ENCODE results near the gene VASH2. TPM values are rescaled to one million over a fixed set of nuclear protein-coding genes. Genes with fewer than 3 reads are reported as not detected.
A peak's percentile ranks its signal among the peaks of the same experiment; 100 is the strongest.

Gene VASH2
- total and polyA plus RNA-seq, 2 donors (not counting 1 experiment from before 2014, with no cell fraction given) = 0.17 to 0.22 TPM

- H3K4me3 ChIP-seq (replicated peaks in 1 of 4; ENCODE audit: control extremely low read depth in 1 of 4, insufficient read depth in 1 of 4, low read depth in 3 of 4, low read length in 4 of 4) = peak overlapping the region; percentile 83 to 96 (median 90)
- TF ChIP-seq CTCF (conservative IDR thresholded peaks at IDR 0.05 in 1 of 2, IDR thresholded peaks at IDR 0.05 in 1 of 2; ENCODE audit: low read depth in 1 of 2, low read length in 2 of 2) (no peak), EZH2 (IDR thresholded peaks at IDR 0.05; ENCODE audit: low read length, missing control alignments) (no peak)
- peaks cover 2% of the 10 kb centered on the region for H3K4me1 ChIP-seq (ENCODE audit: control insufficient read depth, extremely low read depth, insufficient read depth, low read length)
- peak overlapping the region; percentile 80 for H3K27ac ChIP-seq (ENCODE audit: insufficient read depth, low read length)
- H3K9me3 ChIP-seq (ENCODE audit: control insufficient read depth, insufficient read depth, low read depth, low read length) = no peaks in the 10 kb centered on the region
- DNase-seq (ENCODE audit: low read depth in 2 of 2) = peak; percentile 13 to 24
- peak overlapping the region; percentile 88 for H3K4me2 ChIP-seq (ENCODE audit: extremely low read depth, insufficient read depth, low read length)
- peak overlapping the region; percentile 84 for H3K9ac ChIP-seq (ENCODE audit: insufficient read depth, low read length)
- peaks cover 25% of the 10 kb centered on the region for H3K79me2 ChIP-seq (ENCODE audit: control insufficient read depth, insufficient read depth, low read length)
- no peaks in the 10 kb centered on the region for H3K27me3 ChIP-seq (ENCODE audit: control insufficient read depth, insufficient read depth, low read length)
- peak overlapping the region; percentile 99 for H2AFZ ChIP-seq (ENCODE audit: low read length)
- peaks cover 2% of the 10 kb centered on the region for H3K36me3 ChIP-seq (ENCODE audit: control insufficient read depth, insufficient read depth, low read length)
- no peaks in the 10 kb centered on the region for H4K20me1 ChIP-seq (ENCODE audit: control insufficient read depth, extremely low read depth, insufficient read depth, low read length)
Measured at GRCh38 chr1:213014642-213015041, 64.3 kb downstream of the VASH2 start.

- no peaks in the 10 kb centered on the region for H3K9me3 ChIP-seq (ENCODE audit: control insufficient read depth, insufficient read depth, low read depth, low read length)
- H3K4me2 ChIP-seq (ENCODE audit: extremely low read depth, insufficient read depth, low read length) = peak within 1 kb of the TSS; percentile 88
- H3K27ac ChIP-seq (ENCODE audit: insufficient read depth, low read length) = peak within 1 kb of the TSS; percentile 80
- H3K9ac ChIP-seq (ENCODE audit: insufficient read depth, low read length) = peak within 1 kb of the TSS; percentile 84
- peaks cover 25% of the 10 kb centered on the region for H3K79me2 ChIP-seq (ENCODE audit: control insufficient read depth, insufficient read depth, low read length)
- peak within 1 kb of the TSS; percentile 99 for H2AFZ ChIP-seq (ENCODE audit: low read length)
- peak within 1 kb of the TSS; percentile 83 to 96 (median 90) for H3K4me3 ChIP-seq (replicated peaks in 1 of 4; ENCODE audit: control extremely low read depth in 1 of 4, insufficient read depth in 1 of 4, low read depth in 3 of 4, low read length in 4 of 4)
- no peaks in the 10 kb centered on the region for H4K20me1 ChIP-seq (ENCODE audit: control insufficient read depth, extremely low read depth, insufficient read depth, low read length)
- no peaks in the 10 kb centered on the region for H3K27me3 ChIP-seq (ENCODE audit: control insufficient read depth, insufficient read depth, low read length)
- H3K36me3 ChIP-seq (ENCODE audit: control insufficient read depth, insufficient read depth, low read length) = peaks cover 2% of the 10 kb centered on the region
- H3K4me1 ChIP-seq (ENCODE audit: control insufficient read depth, extremely low read depth, insufficient read depth, low read length) = peaks cover 2% of the 10 kb centered on the region
- TF ChIP-seq EZH2 (IDR thresholded peaks at IDR 0.05; ENCODE audit: low read length, missing control alignments) (no peak), CTCF (conservative IDR thresholded peaks at IDR 0.05 in 1 of 2, IDR thresholded peaks at IDR 0.05 in 1 of 2; ENCODE audit: low read depth in 1 of 2, low read length in 2 of 2) (no peak)
- peak; percentile 97 to 98 for DNase-seq (ENCODE audit: low read depth in 2 of 2)
Measured at GRCh38 chr1:213015099-213016050, 65.0 kb downstream of the VASH2 start, which contains the start of gene ANGEL2. TSS of gene ANGEL2 (minus strand) at chr1:213015867. CDS start at chr1:213015671, 196 bp downstream.

- H4K20me1 ChIP-seq (ENCODE audit: control insufficient read depth, extremely low read depth, insufficient read depth, low read length) = no peaks in the 10 kb centered on the region
- H3K4me2 ChIP-seq (ENCODE audit: extremely low read depth, insufficient read depth, low read length) = no peak overlapping the region
- no peaks in the 10 kb centered on the region for H3K36me3 ChIP-seq (ENCODE audit: control insufficient read depth, insufficient read depth, low read length)
- no peaks in the 10 kb centered on the region for H3K27me3 ChIP-seq (ENCODE audit: control insufficient read depth, insufficient read depth, low read length)
- peaks cover 21% of the 10 kb centered on the region for H3K79me2 ChIP-seq (ENCODE audit: control insufficient read depth, insufficient read depth, low read length)
- no peak overlapping the region for H2AFZ ChIP-seq (ENCODE audit: low read length)
- no peaks in the 10 kb centered on the region for H3K9me3 ChIP-seq (ENCODE audit: control insufficient read depth, insufficient read depth, low read depth, low read length)
- no peak overlapping the region for H3K4me3 ChIP-seq (replicated peaks in 1 of 4; ENCODE audit: control extremely low read depth in 1 of 4, insufficient read depth in 1 of 4, low read depth in 3 of 4, low read length in 4 of 4)
- no peak overlapping the region for H3K27ac ChIP-seq (ENCODE audit: insufficient read depth, low read length)
- no peak for DNase-seq (ENCODE audit: low read depth in 2 of 2)
- TF ChIP-seq CTCF (conservative IDR thresholded peaks at IDR 0.05 in 1 of 2, IDR thresholded peaks at IDR 0.05 in 1 of 2; ENCODE audit: low read depth in 1 of 2, low read length in 2 of 2) (no peak), EZH2 (IDR thresholded peaks at IDR 0.05; ENCODE audit: low read length, missing control alignments) (no peak)
- H3K4me1 ChIP-seq (ENCODE audit: control insufficient read depth, extremely low read depth, insufficient read depth, low read length) = peaks cover 2% of the 10 kb centered on the region
- no peak overlapping the region for H3K9ac ChIP-seq (ENCODE audit: insufficient read depth, low read length)
Measured at GRCh38 chr1:213017447-213018273, 67.3 kb downstream of the VASH2 start.

All from fibroblast of lung (primary cell).